Lung microvascular endothelial cell (primary cell): Measurements from ENCODE around the gene VAV3. TPM values are rescaled to one million over a fixed set of nuclear protein-coding genes. Genes with fewer than 3 reads are reported as not detected.

Source experiments
- DNase-seq, 2 donors: peaks; one replicate each; pipeline versions ENCODE4 v3.0.0 to v3.0.0-alpha.2; 2010; ENCODE audit warnings: low read depth in 2 of 2
- total RNA-seq: library from RNA; depleted of rRNA; stranded (reverse); fragments of >200 nt; gene quantifications from 2 replicates; pipeline ENCODE4 v1.2.1, GENCODE V29; 2014

Gene VAV3
- total RNA-seq, 1 donor from 2014 or later, result 59.1 TPM

DNA sequence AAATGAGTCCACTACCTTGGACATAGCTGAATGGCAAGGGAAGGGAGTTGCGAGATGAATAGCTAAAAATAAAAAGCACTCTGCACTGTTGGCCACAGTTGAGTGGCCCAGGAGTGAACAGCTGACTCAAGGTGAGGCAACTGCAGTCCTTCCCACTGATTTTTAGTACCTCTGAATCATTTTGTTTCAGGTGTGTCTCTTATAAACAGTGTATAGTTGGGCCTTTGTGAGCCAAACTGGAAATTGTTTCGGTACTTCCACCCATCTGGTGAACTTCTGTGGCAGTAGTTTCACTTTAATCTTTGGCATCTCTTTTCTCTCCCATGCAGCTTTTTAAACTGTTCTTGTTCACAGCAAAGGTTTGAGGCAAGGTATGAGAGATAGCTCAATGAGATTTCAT lies 122.7 kb downstream of the VAV3 start:
- peak in 1 of 2 donors; percentile 48 for DNase-seq

GRCh38 chr1:107840725-107841124 lies 124.3 kb downstream of the VAV3 start:
- DNase-seq, result no peak

DNA sequence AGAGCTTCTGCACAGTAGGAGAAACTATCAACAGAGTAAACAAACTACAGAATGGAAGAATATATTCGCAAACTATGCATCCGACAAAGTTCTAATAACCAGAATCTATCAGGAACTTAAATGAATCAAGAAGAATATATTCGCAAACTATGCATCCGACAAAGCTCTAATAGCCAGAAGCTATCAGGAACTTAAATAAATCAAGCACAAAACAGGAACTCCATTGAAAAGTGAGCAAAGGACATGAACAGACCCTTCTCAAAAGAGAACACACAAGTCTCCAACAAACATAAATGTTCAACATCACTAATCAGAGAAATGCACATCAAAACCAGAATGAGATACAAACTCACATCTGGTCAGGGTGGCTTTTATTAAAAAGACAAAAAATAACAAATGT lies 126.9 kb downstream of the VAV3 start:
- DNase-seq, result no peak

DNA sequence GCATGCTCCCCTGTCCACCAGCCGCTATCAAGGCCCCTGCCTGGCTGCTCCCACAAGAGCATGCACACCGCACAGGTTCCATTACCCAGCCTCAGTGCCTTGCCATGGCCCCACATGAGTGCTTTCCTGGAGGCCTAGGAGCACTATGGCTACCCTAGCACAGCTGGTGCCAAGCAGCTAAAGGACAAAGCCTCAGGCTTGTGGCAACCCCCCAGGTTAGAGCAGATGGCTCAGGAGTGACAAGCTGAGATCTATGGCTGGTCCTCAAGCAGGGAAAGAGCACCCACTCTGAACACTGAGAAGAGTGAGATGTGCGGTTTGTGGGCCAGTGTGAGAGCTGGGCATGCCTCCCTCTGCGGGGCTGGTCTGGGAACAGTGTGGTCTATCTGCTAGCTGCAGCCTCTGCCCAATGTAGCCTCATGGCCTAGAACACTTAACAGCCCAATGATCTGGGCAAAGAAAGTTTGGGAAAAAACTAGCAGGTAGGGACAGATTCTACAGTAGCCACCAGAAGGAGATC lies 129.8 kb downstream of the VAV3 start:
- no peak for DNase-seq

- DNase-seq, result no peak
Measured at GRCh38 chr1:107833061-107833460, 131.9 kb downstream of the VAV3 start.

GRCh38 chr1:107831921-107832320 lies 133.1 kb downstream of the VAV3 start:
- DNase-seq, result no peak

DNA sequence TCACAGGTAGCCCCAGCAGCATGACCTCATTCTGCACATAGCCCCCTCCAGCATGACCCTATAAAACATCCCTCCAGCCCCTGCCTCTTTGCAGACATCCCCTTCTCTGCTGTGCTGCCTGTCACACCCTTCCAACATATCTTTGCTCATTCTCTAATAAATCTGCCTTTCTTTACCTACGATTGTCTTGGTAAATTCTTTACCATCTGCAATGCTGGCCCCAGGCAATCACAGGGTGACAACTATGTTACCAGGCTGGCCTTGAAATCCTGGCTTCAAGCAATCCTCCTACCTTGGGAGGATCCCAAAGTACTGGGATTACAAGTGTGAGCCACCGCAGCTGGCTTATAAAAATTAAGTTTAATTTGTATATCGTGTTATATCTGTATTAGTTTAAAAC lies 134.5 kb downstream of the VAV3 start:
- no peak for DNase-seq

- no peak for DNase-seq
Measured at GRCh38 chr1:107830075-107830474, 134.9 kb downstream of the VAV3 start.

DNA sequence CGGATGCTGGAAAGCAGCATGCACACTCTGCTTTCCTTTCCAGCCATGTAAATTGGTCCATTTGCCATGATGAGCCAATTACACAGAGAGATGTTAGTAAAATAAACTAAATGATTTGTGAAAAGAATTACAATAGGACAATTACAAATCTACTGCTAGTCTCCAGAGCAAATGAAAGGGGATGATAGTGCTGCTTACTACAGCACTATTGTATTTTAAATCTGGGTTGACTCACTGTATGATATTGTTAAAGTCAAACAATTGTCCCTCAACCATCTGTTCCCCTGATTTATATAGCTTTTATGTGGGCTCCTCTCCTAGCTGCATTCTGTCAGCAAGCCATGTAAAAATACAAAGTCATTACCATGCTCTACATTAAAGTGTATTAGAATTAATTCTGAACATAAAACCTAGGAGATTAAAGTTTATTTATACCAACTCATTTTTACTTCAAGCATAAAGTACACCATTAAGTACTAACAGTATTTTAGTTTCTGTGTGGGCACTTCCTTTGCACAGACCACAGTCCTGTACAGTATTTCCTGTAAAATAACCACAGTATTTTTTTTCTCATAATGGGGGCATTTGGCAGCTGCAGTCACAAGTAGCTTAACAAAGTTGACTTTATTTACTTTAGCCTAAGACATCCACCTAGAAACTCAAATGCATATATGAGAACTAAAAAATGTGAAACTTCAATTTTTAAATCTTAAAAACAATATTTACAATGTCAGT lies 135.8 kb downstream of the VAV3 start:
- DNase-seq, result peak; percentile 32 to 53

- DNase-seq, result no peak
Measured at GRCh38 chr1:107824946-107825345, 140.0 kb downstream of the VAV3 start.

DNA sequence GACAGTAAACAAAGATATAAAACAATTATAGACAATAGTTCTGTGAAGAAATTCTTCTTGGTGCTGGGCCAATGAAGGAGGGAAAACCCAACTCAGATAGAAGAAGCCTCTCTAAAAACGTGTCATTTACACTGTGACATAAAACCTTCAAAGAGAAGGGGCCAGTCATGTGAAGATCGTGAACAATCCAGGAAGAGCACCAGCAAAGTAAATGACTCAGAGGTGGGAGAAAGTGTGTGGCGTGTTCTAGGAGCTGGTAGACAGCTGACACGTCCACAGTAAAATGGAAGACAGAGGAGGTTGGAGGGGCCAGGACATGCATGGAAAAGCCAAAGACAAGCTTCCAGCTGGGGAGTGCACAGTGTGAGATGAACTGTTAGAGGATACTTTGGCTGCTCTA lies 143.6 kb downstream of the VAV3 start:
- no peak for DNase-seq

- DNase-seq, result peak; percentile 3 to 59
Measured at GRCh38 chr1:107820801-107821200, 144.2 kb downstream of the VAV3 start.

GRCh38 chr1:107817935-107818334 lies 147.0 kb downstream of the VAV3 start:
- DNase-seq, result peak in 1 of 2 donors; percentile 90

- DNase-seq, result no peak
Measured at GRCh38 chr1:107817206-107817605, 147.8 kb downstream of the VAV3 start.

GRCh38 chr1:107810291-107810951 lies 154.6 kb downstream of the VAV3 start:
- DNase-seq, result peak in 1 of 2 donors; percentile 84

- no peak for DNase-seq
Measured at GRCh38 chr1:107807855-107808254, 157.1 kb downstream of the VAV3 start.

DNA sequence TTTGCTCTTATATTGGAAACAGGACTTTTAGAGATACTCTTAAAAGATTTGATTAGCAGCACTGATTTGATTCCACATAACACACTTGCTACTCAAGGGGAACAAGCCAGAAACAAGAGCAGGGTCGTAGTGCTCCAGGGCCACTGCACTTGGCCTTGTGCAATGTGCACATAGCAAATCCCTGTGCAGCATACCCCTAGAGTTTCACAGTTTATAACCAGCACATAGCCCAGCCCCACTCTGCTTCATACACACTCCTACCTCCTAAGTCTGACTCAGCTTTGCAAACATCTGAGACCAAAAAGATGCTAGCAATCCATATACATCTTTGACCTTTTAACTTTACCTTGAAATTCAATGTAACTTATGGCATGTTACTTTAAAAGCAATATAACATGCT lies 157.6 kb downstream of the VAV3 start:
- DNase-seq, result no peak

- no peak for DNase-seq
Measured at GRCh38 chr1:107806902-107807301, 158.1 kb downstream of the VAV3 start.

- no peak for DNase-seq
Measured at GRCh38 chr1:107804741-107805140, 160.2 kb downstream of the VAV3 start.

GRCh38 chr1:107804134-107804533 lies 160.8 kb downstream of the VAV3 start:
- no peak for DNase-seq

DNA sequence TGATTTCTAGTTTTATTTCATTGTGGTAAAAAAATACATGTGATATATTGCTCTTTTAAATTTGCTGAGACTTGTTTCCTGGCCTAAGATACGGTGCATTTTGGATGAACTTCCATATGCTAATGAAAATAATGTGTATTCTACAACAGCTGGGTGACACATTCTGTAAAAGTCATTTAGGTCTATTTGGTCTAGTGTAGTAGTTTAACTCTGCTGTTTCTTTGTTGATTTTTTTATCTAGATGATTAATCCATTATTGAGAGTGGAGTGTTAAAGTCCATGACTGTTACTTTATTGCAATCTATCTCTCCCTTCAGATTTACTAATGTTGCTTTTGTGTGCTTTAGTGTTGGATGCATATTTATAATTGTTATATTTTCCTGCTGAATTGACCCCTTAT lies 161.4 kb downstream of the VAV3 start:
- DNase-seq, result no peak

- no peak for DNase-seq
Measured at GRCh38 chr1:107802654-107803053, 162.3 kb downstream of the VAV3 start.

DNA sequence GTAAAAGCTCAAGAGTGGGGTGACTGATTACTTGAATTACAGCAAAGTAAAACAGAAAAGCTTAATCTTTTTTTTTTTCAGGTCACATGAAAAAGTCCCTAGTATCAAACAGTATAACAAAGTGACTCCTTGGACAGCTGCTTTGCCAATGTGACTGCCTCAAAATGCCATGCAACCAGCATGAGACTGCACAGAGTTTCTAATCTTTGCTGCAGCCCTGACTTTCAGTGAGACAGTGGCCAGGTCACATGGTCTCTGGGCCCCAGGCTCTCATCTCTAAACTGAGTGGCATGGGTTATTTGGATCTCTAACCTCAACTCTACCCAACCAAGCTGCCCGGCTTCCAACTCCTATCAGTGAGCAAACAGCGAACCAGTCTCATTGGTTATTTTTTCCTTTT lies 169.0 kb downstream of the VAV3 start:
- no peak for DNase-seq
